GM18507 (cell line): ENCODE data around the gene EGFLAM.
A peak's percentile ranks its signal among the peaks of the same experiment; 100 is the strongest.

ENCODE experiments used
- DNase-seq: peaks from one replicate; pipeline ENCODE4 v3.0.0; 2011; ENCODE audit warnings: low read depth; ENCODE audit not compliant: insufficient read length; ENCODE audit errors: extremely low spot score
- FAIRE-seq: peaks from 2 replicates; lab custom pipeline; 2011; peaks lifted over from hg19 to GRCh38; lab: Jason Lieb, UNC

The EGFLAM gene

GRCh38 chr5:38259809-38260160 lies 1.4 kb downstream of the EGFLAM start:
- DNase-seq (no peak), FAIRE-seq (no peak)

DNA sequence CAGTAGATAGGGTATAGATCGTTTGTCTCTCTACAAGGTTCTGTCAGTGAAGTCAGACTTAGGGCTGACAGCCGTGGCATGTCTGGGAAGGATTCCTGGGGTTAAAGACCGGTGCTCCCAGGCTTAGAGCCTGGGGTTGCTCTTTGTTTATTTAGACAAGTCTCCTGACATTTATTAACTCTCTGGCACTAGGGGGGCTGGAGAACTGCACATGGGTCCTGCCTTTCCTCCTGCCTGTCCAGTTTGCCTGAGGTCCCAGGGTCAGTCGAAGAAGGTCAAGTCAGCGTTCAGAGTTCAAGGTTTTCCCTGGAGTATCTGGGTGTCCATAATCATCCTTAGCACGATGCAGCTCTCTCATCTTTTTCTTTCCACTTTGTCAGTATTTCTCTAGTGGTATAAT lies 5.6 kb downstream of the EGFLAM start:
- FAIRE-seq = no peak
- DNase-seq = no peak

GRCh38 chr5:38265546-38266179 lies 7.3 kb downstream of the EGFLAM start:
- FAIRE-seq (peak; percentile 45), DNase-seq (peak; percentile 17)

DNA sequence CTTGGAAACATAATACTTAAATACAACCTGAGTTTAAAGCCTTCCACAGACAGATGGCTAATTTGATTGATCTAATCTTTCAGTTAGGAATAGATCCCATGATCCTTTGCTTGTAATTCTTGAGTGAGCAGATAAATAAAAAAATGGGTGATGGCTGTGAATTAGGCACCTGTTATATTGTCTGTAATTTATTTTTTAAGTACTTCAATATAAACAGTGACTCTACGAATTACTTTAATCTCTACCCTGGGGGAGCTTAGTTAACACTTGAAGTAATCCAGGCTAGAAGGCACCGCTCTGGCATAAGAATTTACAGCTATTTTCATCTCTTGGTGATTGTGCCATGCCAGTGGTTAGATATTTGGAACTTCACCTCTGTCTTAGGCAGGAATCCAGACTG lies 9.0 kb downstream of the EGFLAM start:
- FAIRE-seq (no peak), DNase-seq (no peak)

DNA sequence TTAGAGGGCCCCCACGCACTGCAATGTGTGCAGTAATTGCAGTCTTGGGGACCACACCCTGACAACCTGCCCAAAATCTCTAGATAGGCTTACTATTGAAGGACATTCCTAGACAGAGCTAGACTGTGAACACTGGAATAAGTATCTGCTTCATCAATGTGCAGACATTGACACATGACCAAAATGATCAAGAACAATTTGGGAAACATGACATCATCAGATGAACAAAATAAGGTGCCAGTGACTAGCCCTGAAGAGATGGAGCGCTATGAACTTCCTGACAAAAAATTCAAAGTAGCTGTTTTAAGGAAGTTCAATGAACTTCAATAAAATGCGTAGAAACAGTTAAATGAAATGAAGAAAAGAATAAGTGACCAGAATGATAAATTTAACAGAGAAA lies 15.3 kb downstream of the EGFLAM start:
- no peak for FAIRE-seq
- DNase-seq = no peak

- FAIRE-seq (no peak), DNase-seq (no peak)
These were observed 16.0 kb downstream of the EGFLAM start for GRCh38 chr5:38274370-38274769.

DNA sequence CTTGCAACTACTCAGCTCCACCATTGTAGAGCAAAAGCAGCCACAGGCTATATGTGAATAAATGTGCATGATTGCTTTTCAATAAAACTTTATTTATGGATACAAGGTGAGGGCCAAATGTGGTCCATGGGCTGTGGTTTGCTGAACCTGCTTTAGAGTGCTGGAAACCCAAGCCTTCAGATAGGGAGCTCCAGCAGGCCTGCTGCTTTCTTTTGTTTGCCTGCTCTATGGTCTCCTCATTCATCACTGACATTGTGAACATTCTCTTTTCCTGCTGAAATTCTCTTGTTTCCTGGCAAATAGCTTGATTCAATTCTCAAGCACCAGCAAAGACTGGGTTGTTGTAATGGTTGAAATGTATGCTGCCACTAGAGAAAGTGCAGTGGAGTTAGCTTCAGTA lies 26.0 kb downstream of the EGFLAM start:
- no peak for FAIRE-seq

GRCh38 chr5:38285226-38285625 lies 26.9 kb downstream of the EGFLAM start:
- FAIRE-seq (no peak), DNase-seq (no peak)

More for the DNA sequence above, 26.0 kb downstream of the EGFLAM start:
- no peak for DNase-seq

DNA sequence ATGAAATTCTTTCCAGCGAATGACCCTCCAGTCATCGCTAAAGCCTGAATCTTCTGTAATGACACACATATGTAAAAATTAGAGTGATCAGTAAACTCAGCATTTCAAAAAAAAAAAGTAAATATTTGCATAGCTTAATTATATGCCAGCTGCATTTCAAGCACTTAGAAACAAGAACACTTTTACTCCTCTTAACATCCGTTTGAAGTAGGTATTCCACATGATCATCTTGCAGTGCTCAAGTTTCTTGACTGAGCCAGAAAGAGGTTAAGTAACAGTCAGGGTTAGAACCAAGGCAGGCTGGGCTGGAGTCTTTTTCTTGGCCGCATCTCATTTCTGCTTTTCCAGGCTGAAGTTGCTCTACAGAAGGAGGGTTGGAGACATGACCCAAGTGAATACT lies 27.6 kb downstream of the EGFLAM start:
- DNase-seq = no peak
- no peak for FAIRE-seq

DNA sequence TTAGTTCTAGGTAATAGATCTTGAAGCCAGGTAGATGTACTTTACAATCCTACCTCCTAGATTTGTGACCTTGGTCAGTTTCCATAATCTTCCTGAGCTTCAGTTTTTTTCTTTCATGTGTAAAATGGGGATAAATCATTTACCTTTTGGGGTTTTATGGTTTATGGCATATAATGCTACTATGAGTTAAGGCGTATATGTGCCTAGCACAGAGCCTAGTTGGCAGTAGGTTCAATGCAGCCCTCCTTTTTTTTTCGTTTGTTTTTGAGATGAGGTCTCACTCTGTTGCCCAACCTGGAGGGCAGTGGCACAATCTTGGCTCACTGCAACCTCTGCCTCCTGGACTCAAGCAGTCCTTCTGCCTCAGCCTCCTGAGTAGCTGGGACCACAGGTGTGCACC lies 28.8 kb downstream of the EGFLAM start:
- DNase-seq = no peak
- no peak for FAIRE-seq

GRCh38 chr5:38289457-38289856 lies 31.1 kb downstream of the EGFLAM start:
- no peak for FAIRE-seq
- no peak for DNase-seq

GRCh38 chr5:38290028-38290653 lies 31.8 kb downstream of the EGFLAM start:
- FAIRE-seq (no peak), DNase-seq (no peak)

DNA sequence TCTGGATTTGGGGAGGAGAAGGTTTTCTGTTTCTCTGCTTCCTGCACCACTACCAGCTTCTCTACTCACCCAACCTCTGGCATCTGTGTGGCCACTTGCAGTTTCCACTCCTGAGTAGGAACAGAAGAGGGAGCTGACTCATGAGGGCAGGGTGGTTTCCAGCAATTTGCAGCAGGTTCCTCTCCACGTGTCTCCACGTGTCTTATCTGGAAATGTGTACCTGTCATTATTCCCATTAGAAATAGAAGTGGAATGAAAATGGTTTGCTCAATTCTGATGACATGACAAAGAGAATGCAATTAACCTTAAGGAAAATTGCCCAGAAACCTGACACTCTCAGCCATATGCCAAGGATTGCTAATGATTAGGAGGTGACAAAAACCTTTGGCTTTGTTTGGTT lies 33.0 kb downstream of the EGFLAM start:
- DNase-seq (no peak), FAIRE-seq (no peak)

DNA sequence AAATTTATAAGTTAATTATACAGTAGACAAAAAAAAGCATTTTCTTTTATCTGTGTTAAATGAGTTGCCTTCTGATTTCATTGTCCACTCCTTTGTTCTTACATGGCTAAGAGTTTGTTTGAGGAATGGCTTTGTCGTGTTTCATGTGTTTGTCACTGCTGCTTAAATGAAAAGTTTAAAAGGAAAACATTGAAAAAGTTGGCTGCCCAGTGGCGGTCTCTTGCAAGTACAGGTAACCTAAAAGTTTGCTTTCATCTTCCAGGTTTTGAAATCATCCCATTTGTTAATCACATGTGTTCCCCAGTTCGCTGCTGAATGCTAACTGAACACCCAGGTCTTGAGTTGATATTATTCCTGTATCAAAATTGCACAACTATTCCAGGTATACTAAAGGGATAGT lies 33.9 kb downstream of the EGFLAM start:
- FAIRE-seq (no peak), DNase-seq (no peak)

DNA sequence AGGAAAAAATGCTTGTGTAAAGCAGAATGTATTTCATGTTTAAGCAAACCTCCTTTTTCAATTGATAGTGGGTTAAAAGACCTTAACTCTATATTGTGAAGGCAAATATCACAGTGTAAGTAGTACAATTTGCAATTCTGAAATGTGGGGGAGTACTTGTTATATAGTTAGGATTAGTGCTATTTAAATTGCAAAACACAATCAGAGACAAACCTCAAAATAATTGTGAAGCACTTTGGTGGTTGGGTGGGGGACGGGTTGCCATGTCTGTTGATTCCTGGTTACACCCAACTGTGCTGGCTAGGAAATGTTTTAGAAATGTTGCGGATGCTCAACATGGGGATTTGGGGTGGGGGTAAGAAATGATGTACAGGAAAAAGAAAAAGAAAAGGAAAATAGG lies 37.4 kb downstream of the EGFLAM start:
- no peak for DNase-seq
- no peak for FAIRE-seq

DNA sequence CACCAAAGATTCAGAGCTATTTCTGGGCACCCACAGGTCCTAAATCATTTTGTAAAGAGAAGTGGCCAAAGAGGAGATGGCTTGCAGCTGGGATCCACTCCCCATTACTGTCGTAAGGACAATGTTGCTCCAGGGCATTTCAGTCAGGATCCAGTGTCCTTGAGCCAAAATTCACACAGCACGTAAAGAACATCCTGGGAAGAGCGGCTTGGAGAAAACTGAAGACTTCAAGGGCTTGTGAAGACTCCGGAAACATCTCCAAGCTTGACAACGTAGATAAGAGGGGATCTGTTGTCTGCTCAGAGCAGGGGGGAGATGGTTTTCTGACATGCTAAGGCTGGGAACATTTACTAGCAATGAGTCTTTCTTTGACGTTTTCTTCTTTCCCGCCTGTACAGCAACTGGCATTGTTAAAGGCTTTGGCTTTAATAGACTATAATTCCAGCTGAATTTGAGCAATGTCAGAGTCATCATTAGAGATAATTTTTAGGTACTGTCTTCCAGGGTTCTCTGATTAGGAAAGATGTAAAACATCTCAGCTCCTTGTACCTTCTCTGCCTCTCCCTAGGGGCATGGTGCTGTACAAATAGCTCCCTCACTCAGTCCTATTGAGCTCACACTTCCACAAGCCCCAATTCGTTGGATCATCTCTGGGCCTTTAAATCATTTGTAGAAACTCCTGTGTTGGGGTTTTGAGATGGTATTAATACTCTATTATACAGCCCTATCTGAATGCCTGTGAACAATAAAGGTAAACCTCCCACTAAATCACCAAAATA lies 39.7 kb downstream of the EGFLAM start:
- FAIRE-seq = no peak
- DNase-seq = no peak

DNA sequence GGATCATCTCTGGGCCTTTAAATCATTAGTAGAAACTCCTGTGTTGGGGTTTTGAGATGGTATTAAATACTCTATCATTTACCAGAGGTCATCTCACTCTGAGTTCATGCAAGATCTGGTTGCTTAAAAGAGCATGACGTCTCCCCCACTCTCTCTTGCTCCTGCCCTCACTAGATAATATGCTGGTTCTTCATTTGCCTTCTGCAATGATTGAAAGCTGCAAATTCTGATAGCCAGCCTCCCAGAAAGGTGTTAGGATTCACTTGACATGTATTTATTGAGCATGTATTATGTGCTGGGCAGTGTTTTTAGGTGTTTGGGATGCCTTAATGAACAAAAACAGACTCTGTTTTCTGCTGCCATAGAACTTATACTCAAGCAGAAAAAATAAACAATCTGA lies 41.2 kb downstream of the EGFLAM start:
- FAIRE-seq (no peak), DNase-seq (no peak)

GRCh38 chr5:38305148-38305547 lies 46.8 kb downstream of the EGFLAM start:
- FAIRE-seq (no peak), DNase-seq (no peak)

DNA sequence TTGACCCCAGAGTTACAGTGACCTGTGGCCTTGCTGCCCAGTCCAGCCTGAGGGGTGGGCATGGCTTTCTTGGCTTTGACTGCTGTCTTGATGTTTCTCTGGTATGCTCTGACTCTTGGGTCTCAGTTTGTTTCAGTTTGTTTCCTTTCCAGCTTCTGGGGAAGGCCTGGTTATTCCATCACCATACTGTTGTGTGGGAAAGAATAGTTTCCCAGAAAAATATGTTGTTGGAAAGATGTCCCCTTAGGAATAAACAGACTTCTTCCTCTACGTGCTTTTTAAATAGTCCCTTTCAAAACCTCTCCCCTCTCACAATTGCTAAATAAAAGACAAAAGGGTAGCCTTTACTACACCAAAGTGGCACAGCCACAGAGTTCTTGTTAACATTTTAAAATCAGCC lies 49.5 kb downstream of the EGFLAM start:
- FAIRE-seq (no peak), DNase-seq (no peak)

- DNase-seq (no peak), FAIRE-seq (no peak)
These were observed 58.3 kb downstream of the EGFLAM start for GRCh38 chr5:38316544-38317224.
